ENCODE measurements around the gene B4GAT1. TPM values are rescaled to one million over a fixed set of nuclear protein-coding genes. Genes with fewer than 3 reads are reported as not detected.
"Not testable (repeated sequence)": the region's sequence is repeated elsewhere in the genome, so short reads cannot be mapped to it uniquely, and the experiment has no call there.

The B4GAT1 gene
- total RNA-seq, 3 donors from 2014 or later, result 13.4 to 34.6 (median 13.4) TPM

DNA sequence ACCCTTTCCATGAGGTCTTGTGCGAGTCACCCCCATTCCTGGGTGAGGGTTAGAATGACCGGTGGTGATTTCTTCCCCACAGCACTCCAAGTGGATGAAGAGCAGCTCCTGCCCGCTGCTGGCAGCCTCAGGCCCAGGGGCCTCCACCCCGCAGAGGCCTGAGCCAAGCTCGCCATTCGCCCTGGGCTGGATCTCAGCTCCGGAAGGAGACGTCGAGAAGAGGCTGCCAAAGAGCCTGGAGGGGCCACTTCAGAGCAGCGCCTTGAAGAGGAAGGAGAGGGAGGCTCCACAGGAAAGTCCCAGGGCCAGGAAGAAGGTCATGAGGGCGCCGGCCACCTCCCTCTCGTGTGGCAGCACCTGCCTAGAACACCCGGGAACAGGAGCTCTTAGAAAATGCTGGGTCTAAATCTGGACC, 15.8 kb upstream of the B4GAT1 start:
- no peak for ATAC-seq
- Histone ChIP-seq H3K36me3 (ENCODE audit: low read depth) (no peaks in the 10 kb centered on the region), H3K9me3 (no peaks in the 10 kb centered on the region)

DNA sequence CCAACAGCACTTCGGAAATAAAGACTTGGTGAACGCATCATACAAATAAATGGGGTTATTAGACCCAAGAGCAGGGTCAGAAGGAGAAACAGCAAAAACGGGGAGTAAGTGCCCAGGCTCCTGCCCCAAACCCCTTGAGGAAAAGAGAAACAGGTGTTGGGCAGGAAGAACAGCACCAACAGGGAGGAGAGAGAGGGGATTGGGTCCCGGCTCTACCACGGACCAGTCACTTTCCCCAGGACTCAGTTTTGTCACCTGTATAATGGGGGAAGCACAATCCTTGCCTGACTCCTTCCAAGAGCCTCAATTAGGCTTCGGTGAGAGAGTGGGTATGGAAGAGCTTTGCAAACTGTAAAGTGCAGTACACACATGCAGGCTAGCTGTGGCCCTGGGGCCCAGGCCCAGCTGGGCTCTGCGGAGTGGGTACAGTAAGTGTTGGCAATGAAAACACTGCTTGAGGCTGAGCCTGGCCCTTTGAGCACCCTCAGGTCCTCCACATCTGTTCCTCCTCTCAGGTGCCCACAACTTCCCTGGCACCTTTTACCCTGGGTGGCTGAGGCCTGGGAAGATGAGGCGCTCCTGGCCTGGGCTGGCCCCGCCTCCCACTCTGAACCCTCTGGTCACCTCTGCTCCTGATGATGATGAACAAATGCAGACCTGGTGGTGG, 15.2 kb upstream of the B4GAT1 start:
- no peaks in the 10 kb centered on the region for H3K36me3 ChIP-seq (ENCODE audit: low read depth)
- H3K9me3 ChIP-seq, result no peaks in the 10 kb centered on the region
- no peak overlapping the region for H3K4me3 ChIP-seq
- intact Hi-C loops (cut with DNase I, micrococcal nuclease), result no loop called here
- no peak for ATAC-seq
- TF ChIP-seq, protein P1, sequence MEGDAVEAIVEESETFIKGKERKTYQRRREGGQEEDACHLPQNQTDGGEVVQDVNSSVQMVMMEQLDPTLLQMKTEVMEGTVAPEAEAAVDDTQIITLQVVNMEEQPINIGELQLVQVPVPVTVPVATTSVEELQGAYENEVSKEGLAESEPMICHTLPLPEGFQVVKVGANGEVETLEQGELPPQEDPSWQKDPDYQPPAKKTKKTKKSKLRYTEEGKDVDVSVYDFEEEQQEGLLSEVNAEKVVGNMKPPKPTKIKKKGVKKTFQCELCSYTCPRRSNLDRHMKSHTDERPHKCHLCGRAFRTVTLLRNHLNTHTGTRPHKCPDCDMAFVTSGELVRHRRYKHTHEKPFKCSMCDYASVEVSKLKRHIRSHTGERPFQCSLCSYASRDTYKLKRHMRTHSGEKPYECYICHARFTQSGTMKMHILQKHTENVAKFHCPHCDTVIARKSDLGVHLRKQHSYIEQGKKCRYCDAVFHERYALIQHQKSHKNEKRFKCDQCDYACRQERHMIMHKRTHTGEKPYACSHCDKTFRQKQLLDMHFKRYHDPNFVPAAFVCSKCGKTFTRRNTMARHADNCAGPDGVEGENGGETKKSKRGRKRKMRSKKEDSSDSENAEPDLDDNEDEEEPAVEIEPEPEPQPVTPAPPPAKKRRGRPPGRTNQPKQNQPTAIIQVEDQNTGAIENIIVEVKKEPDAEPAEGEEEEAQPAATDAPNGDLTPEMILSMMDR (IDR thresholded peaks at IDR 0.05), result no peak
- DNase-seq, result no peak
- no peaks in the 10 kb centered on the region for H3K4me1 ChIP-seq (ENCODE audit: low read depth)

More for the DNA sequence above, 15.8 kb upstream of the B4GAT1 start:
- DNase-seq, result peak in 2 of 3 donors; percentile 25 to 28
- no peak overlapping the region for H3K4me3 ChIP-seq
- H3K4me1 ChIP-seq (ENCODE audit: low read depth), result no peaks in the 10 kb centered on the region
- intact Hi-C loops (cut with DNase I, micrococcal nuclease), result no loop called here
- TF ChIP-seq, protein P1 (IDR thresholded peaks at IDR 0.05), result no peak

DNA sequence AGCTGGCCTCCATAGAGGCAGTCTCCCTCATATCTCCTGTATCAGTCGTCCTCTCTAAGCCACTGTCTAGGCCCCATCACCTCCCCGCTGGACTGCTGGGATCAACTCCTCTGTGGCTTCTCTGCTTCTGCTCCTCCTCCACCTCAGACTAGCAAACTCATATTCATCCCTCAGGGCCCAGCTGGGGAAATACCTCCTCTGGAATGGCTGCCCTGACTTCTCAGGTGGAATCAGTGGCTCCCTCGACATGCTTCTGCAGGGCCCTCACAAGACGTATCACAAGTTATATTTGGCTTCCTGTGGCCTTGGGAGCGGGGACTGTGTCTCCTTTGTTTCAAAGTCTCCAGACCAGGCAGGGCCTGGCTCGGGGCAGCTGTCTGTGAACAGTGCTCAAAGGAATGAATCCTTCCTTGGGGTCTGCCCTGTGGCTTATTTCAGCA, 14.1 kb upstream of the B4GAT1 start:
- TF ChIP-seq, protein P1 (IDR thresholded peaks at IDR 0.05), result no peak
- H3K36me3 ChIP-seq (ENCODE audit: low read depth), result no peaks in the 10 kb centered on the region
- H3K9me3 ChIP-seq, result no peaks in the 10 kb centered on the region
- H3K4me1 ChIP-seq (ENCODE audit: low read depth), result no peaks in the 10 kb centered on the region
- no peak overlapping the region for H3K4me3 ChIP-seq
- ATAC-seq, result no peak
- peak in 2 of 3 donors; percentile 17 to 21 for DNase-seq
- intact Hi-C loops (cut with DNase I, micrococcal nuclease), result no loop called here

DNA sequence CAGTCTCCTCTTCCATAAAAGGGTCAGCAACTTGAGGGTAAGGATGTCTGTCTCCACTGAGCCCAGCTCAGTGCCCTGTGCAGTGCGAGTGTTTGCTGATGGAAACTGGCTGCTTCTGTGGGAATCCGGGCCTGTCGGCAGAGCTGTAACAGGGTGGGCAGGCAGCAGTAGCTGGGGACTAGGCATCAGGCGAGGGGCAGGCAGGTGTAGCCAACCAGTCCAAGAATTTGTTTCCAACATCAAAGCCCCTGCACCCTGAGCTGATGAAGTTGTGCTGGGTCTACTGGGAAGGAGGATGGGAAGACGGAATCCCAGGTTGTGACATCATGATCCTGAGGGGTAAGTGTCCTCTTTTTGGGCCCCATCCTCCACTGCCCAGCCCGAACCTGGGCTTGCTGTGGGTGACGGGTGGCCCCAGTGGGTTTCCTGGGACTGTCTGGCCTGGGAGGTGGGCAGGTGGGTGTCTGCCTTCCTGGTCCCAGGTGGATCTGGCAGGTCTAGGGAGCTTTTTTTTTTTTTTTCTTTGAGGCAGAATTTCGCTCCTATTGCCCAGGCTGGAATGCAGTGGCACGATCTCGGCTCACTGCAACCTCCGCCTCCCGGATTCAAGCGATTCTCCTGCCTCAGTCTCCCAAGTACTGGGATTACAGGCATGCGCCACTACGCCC, 13.1 kb upstream of the B4GAT1 start:
- DNase-seq, result peak in 1 of 3 donors; percentile 14
- Histone ChIP-seq H3K9me3 (no peaks in the 10 kb centered on the region), H3K4me3 (no peak overlapping the region), H3K36me3 (ENCODE audit: low read depth) (no peaks in the 10 kb centered on the region), H3K4me1 (ENCODE audit: low read depth) (no peaks in the 10 kb centered on the region)
- ATAC-seq, result no peak
- TF ChIP-seq, protein P1 (IDR thresholded peaks at IDR 0.05), result no peak
- intact Hi-C loops (cut with DNase I, micrococcal nuclease), result no loop called here

DNA sequence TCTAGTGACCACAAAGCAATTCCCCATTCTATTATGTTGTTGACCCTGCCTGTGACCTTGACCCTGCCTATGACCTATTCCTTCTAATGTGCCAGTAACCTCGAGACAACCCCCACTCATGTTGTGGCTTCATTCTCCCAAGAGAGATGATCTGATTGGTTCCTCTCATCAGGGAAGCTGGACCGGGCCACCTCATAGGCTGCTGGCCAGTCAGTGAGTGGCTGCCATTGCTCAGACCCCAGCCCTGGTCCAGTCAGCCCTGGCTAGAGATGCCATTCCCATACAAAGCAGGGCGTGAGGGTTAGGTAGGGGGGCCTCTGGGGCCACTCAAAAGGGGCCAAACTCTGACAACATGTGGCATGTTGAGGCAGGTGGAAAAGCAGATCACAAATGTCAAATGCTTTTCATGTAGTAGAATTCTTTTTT, 12.2 kb upstream of the B4GAT1 start:
- ATAC-seq (no peak), DNase-seq (peak in 1 of 3 donors; percentile 18)
- Histone ChIP-seq H3K9me3 (no peaks in the 10 kb centered on the region), H3K4me1 (ENCODE audit: low read depth) (no peaks in the 10 kb centered on the region), H3K4me3 (no peak overlapping the region), H3K36me3 (ENCODE audit: low read depth) (no peaks in the 10 kb centered on the region)
- intact Hi-C loops (cut with DNase I, micrococcal nuclease), result no loop called here
- TF ChIP-seq, protein P1 (IDR thresholded peaks at IDR 0.05), result no peak

DNA sequence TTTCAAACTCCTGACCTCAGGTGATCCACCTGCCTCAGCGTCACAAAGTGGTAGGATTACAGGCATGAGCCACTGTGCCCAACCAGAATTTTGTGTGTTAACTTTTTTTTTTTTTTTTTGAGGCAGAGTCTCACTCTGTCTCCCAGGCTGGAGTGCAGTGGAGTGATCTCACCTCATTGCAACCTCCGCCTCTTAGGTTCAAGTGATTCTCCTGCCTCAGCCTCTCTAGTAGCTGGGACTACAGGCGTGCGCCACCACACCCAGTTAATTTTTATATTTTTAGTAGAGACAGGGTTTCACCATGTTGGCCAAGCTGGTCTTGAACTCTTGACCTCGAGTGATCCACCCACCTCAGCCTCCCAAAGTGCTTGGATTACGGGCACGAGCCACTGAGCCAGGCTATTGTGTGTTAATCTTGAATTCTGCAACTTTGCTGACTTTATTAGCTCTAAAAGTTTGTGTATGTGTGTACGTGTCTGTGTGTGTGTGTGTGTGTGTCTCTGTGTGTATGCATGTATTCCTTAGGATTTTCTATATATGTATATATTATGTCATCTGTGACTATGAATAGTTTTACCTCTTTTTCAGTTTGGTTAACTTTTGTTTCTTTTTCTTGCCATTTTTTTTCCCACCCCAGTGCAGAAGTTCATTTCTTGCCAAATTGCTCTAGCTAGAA, 3.3 kb upstream of the B4GAT1 start:
- intact Hi-C loops (cut with DNase I, micrococcal nuclease); H3K4me3 ChIP-seq: not testable (repeated sequence)

More for the DNA sequence above, 3.3 kb upstream of the B4GAT1 start:
- DNase-seq, result peak; percentile 41 to 54 (median 51)
- ATAC-seq; H3K36me3 ChIP-seq (ENCODE audit: low read depth); H3K9me3 ChIP-seq: not testable (repeated sequence)
- peaks cover 35% of the 10 kb centered on the region for H3K4me1 ChIP-seq (ENCODE audit: low read depth)

All from mucosa of descending colon (tissue), 3 donors.